ENCODE results near the gene HIVEP3.

Gene HIVEP3

GRCh38 chr1:41874151-41874719 is 44.5 kb downstream of the HIVEP3 start:
- no peak for DNase-seq (ENCODE audit: low read depth in 3 of 3)

- DNase-seq (ENCODE audit: low read depth in 3 of 3) = no peak
Measured at GRCh38 chr1:41872074-41872473, 46.6 kb downstream of the HIVEP3 start.

- DNase-seq (ENCODE audit: low read depth in 3 of 3) = no peak
Measured at GRCh38 chr1:41870076-41870562, 48.6 kb downstream of the HIVEP3 start.

GRCh38 chr1:41868241-41868998 is 50.3 kb downstream of the HIVEP3 start:
- no peak for DNase-seq (ENCODE audit: low read depth in 3 of 3)

- no peak for DNase-seq (ENCODE audit: low read depth in 3 of 3)
Measured at GRCh38 chr1:41866285-41866684, 52.4 kb downstream of the HIVEP3 start.

GRCh38 chr1:41864471-41865040 is 54.2 kb downstream of the HIVEP3 start:
- no peak for DNase-seq (ENCODE audit: low read depth in 3 of 3)

GRCh38 chr1:41863718-41864117 is 55.0 kb downstream of the HIVEP3 start:
- no peak for DNase-seq (ENCODE audit: low read depth in 3 of 3)

- peak in 2 of 3 experiments; percentile 22 to 26 for DNase-seq (ENCODE audit: low read depth in 3 of 3)
Measured at GRCh38 chr1:41862384-41863221, 56.1 kb downstream of the HIVEP3 start.

GRCh38 chr1:41861535-41862383 is 57.0 kb downstream of the HIVEP3 start:
- no peak for DNase-seq (ENCODE audit: low read depth in 3 of 3)

GRCh38 chr1:41860771-41861170 is 58.0 kb downstream of the HIVEP3 start:
- no peak for DNase-seq (ENCODE audit: low read depth in 3 of 3)

- no peak for DNase-seq (ENCODE audit: low read depth in 3 of 3)
Measured at GRCh38 chr1:41860214-41860613, 58.5 kb downstream of the HIVEP3 start.

GRCh38 chr1:41859686-41860085 is 59.0 kb downstream of the HIVEP3 start:
- DNase-seq (ENCODE audit: low read depth in 3 of 3) = no peak

GRCh38 chr1:41856944-41857285 is 61.8 kb downstream of the HIVEP3 start:
- no peak for DNase-seq (ENCODE audit: low read depth in 3 of 3)

GRCh38 chr1:41856151-41856943 is 62.4 kb downstream of the HIVEP3 start:
- DNase-seq (ENCODE audit: low read depth in 3 of 3) = no peak

- no peak for DNase-seq (ENCODE audit: low read depth in 3 of 3)
Measured at GRCh38 chr1:41855713-41856112, 63.0 kb downstream of the HIVEP3 start.

GRCh38 chr1:41853907-41854306 is 64.8 kb downstream of the HIVEP3 start:
- DNase-seq (ENCODE audit: low read depth in 3 of 3) = no peak

- DNase-seq (ENCODE audit: low read depth in 3 of 3) = no peak
Measured at GRCh38 chr1:41852091-41852490, 66.6 kb downstream of the HIVEP3 start.

GRCh38 chr1:41851589-41851988 is 67.1 kb downstream of the HIVEP3 start:
- no peak for DNase-seq (ENCODE audit: low read depth in 3 of 3)

GRCh38 chr1:41850029-41850428 is 68.7 kb downstream of the HIVEP3 start:
- no peak for DNase-seq (ENCODE audit: low read depth in 3 of 3)

GRCh38 chr1:41849211-41849759 is 69.4 kb downstream of the HIVEP3 start:
- no peak for DNase-seq (ENCODE audit: low read depth in 3 of 3)

Data from stimulated activated CD4-positive, alpha-beta T cell treated with anti-CD3 and anti-CD28 coated beads, TNF-alpha, amount 100 ng/mL, for 4 hours (primary cell).